Naive thymus-derived CD4-positive, alpha-beta T cell (primary cell): ENCODE measurements around the gene MED15. TPM values are rescaled to one million over a fixed set of nuclear protein-coding genes. Genes with fewer than 3 reads are reported as not detected.

Source experiments
- ATAC-seq: fragments of 150-1000 bp; cut with Tn5 transposase; 2 replicates; pipeline ENCODE4 v1.10.0; 2021; ENCODE audit warnings: mild to moderate bottlenecking, moderate library complexity
- CTCF ChIA-PET: fragments of 350-600 bp; sonication (Branson Sonifier 250); formaldehyde crosslinking; loops from one replicate; lab custom pipeline; 2021; ENCODE audit warnings: antibody characterized with exemption; lab: Charles Lee
- POLR2A ChIA-PET: fragments of 350-600 bp; sonication (Branson Sonifier 250); formaldehyde crosslinking; loops from one replicate; lab custom pipeline; 2021; ENCODE audit warnings: antibody characterized with exemption, inconsistent platforms; lab: Charles Lee
- DNase-seq, 9 donors: peaks; one replicate each; pipeline versions ENCODE4 v3.0.0 to v3.0.0-alpha.2; 2020 to 2022; ENCODE audit warnings: mixed read lengths in 1 of 9
- H3K27ac ChIP-seq: one replicate; pipeline ENCODE4 v1.7.0; 2013; ENCODE audit warnings: mild to moderate bottlenecking, low read depth, low read length, moderate library complexity
- H3K27me3 ChIP-seq, 2 donors: one replicate each; pipeline ENCODE4 v1.7.0; 2013; ENCODE audit warnings: low read length in 2 of 2, mild to moderate bottlenecking in 2 of 2, moderate library complexity in 2 of 2; ENCODE audit not compliant: control insufficient read depth in 2 of 2, insufficient read depth in 2 of 2
- H3K36me3 ChIP-seq, 3 experiments: 1 replicate in 2 of 3; 2 replicates in 1 of 3; pipeline ENCODE4 v1.7.0; 2013; ENCODE audit warnings: low read length in 3 of 3, mild to moderate bottlenecking in 3 of 3, moderate library complexity in 1 of 3; ENCODE audit not compliant: insufficient read depth in 3 of 3, control insufficient read depth in 2 of 3
- H3K4me1 ChIP-seq, 2 donors: one replicate each; pipeline ENCODE4 v1.7.0; 2013; ENCODE audit warnings: low read length in 2 of 2, mild to moderate bottlenecking in 2 of 2, moderate library complexity in 1 of 2; ENCODE audit not compliant: control insufficient read depth in 2 of 2, insufficient read depth in 2 of 2
- H3K4me3 ChIP-seq: 2 replicates; pipeline ENCODE4 v1.7.0; 2013; ENCODE audit warnings: mild to moderate bottlenecking, low read length
- H3K9me3 ChIP-seq, 3 experiments: 1 replicate in 2 of 3; 2 replicates in 1 of 3; pipeline ENCODE4 v1.7.0; 2013; ENCODE audit warnings: low read length in 3 of 3; ENCODE audit not compliant: control insufficient read depth in 2 of 3
- H3K27ac Mint-ChIP-seq, 9 donors: one replicate each; pipeline ENCODE4 v1.8.0; 2020 to 2022; ENCODE audit warnings: mixed read lengths in 9 of 9, mild to moderate bottlenecking in 8 of 9, moderate library complexity in 5 of 9, inconsistent platforms in 2 of 9
- H3K27me3 Mint-ChIP-seq, 5 donors: one replicate each; pipeline ENCODE4 v1.8.0; 2021 to 2022; ENCODE audit warnings: mixed read lengths in 5 of 5, mild to moderate bottlenecking in 1 of 5
- H3K36me3 Mint-ChIP-seq, 5 donors: one replicate each; pipeline ENCODE4 v1.8.0; 2020 to 2022; ENCODE audit warnings: mixed read lengths in 5 of 5, mild to moderate bottlenecking in 3 of 5, inconsistent platforms in 1 of 5
- H3K4me1 Mint-ChIP-seq, 7 donors: one replicate each; pipeline ENCODE4 v1.8.0; 2020 to 2022; ENCODE audit warnings: mixed read lengths in 7 of 7, mild to moderate bottlenecking in 3 of 7, inconsistent platforms in 1 of 7
- H3K4me3 Mint-ChIP-seq, 10 donors: one replicate each; pipeline ENCODE4 v1.8.0; 2020 to 2022; ENCODE audit warnings: mild to moderate bottlenecking in 10 of 10, mixed read lengths in 10 of 10, moderate library complexity in 6 of 10, inconsistent platforms in 2 of 10
- H3K9me3 Mint-ChIP-seq, 11 donors: one replicate each; pipeline ENCODE4 v1.8.0; 2020 to 2022; ENCODE audit warnings: mixed read lengths in 11 of 11, mild to moderate bottlenecking in 4 of 11, inconsistent platforms in 1 of 11, moderate library complexity in 1 of 11
- intact Hi-C, 2 donors: fragments of 100-400 bp; cut with micrococcal nuclease; formaldehyde crosslinking; loops; one replicate each; pipeline ENCODE4 v1.15.1; 2023
- polyA plus RNA-seq, 2 donors: library from polyadenylated mRNA; unstranded; fragments of 300-500 nt; fragmentation: Illumina TruSeq; gene quantifications; one replicate each; pipeline ENCODE4 v1.2.3, GENCODE V29; 2021
- total RNA-seq, 6 experiments: library from RNA in 5 of 6; stranded (reverse) in 5 of 6; gene quantifications; 1 replicate in 5 of 6; 2 replicates in 1 of 6; pipeline ENCODE4 v1.2.3 and lab custom pipeline; 2021 to 2026

The MED15 gene
- total and polyA plus RNA-seq, 7 experiments from 2014 or later, result 24.3 to 235 (median 192) TPM

GRCh38 chr22:20573176-20573832, 65.9 kb downstream of the MED15 start:
- Mint-ChIP-seq H3K27me3 (no peaks in the 10 kb centered on the region), H3K4me3 (no peak overlapping the region), H3K9me3 (peaks cover 0 to 5% (median 0%) of the 10 kb centered on the region in 11 donors), H3K36me3 (peaks cover 0 to 49% (median 25%) of the 10 kb centered on the region in 5 donors), H3K27ac (peak overlapping the region in 3 of 9 donors; percentile 28 to 72 (median 57)), H3K4me1 (peaks cover 40 to 89% (median 68%) of the 10 kb centered on the region in 7 donors)
- Histone ChIP-seq H3K9me3 (no peaks in the 10 kb centered on the region), H3K4me3 (no peak overlapping the region), H3K27me3 (no peaks in the 10 kb centered on the region), H3K4me1 (peaks cover 40 to 51% of the 10 kb centered on the region in 2 donors), H3K36me3 (peaks cover 16 to 75% (median 50%) of the 10 kb centered on the region in 3 experiments), H3K27ac (no peak overlapping the region)
- intact Hi-C loops, result no loop called here
- ATAC-seq (no peak), DNase-seq (no peak)
- ChIA-PET CTCF (interaction anchor here (0.6 to 12.5 kb wide), 4 partner anchors 8 to 19 kb away, joined by 3 to 229 read pairs (median 4); no protein-coding TSS in a partner anchor), POLR2A (interaction anchor here (0.8 to 26.4 kb wide), 3 partner anchors 10 to 40 kb away, joined by 3 to 738 read pairs (median 3); no protein-coding TSS in a partner anchor)

GRCh38 chr22:20573833-20574615, 66.6 kb downstream of the MED15 start:
- Histone ChIP-seq H3K4me1 (peaks cover 33 to 49% of the 10 kb centered on the region in 2 donors), H3K27ac (no peak overlapping the region), H3K36me3 (peaks cover 16 to 77% (median 53%) of the 10 kb centered on the region in 3 experiments), H3K4me3 (no peak overlapping the region), H3K9me3 (no peaks in the 10 kb centered on the region), H3K27me3 (no peaks in the 10 kb centered on the region)
- intact Hi-C loops, result no loop called here
- Mint-ChIP-seq H3K27me3 (no peaks in the 10 kb centered on the region), H3K4me1 (peaks cover 37 to 89% (median 67%) of the 10 kb centered on the region in 7 donors), H3K27ac (peak overlapping the region in 2 of 9 donors; percentile 28 to 57), H3K36me3 (peaks cover 0 to 50% (median 25%) of the 10 kb centered on the region in 5 donors), H3K4me3 (no peak overlapping the region), H3K9me3 (peaks cover 0 to 5% (median 0%) of the 10 kb centered on the region in 11 donors)
- CTCF ChIA-PET, result interaction anchor here (0.7 to 12.5 kb wide), 4 partner anchors 8 to 66 kb away, joined by 3 to 229 read pairs (median 6); partner anchors contain the start of gene MED15
- ATAC-seq, result no peak
- peak in 1 of 9 donors; percentile 8 for DNase-seq
- POLR2A ChIA-PET, result interaction anchor here (0.8 to 26.4 kb wide), 4 partner anchors 9 to 41 kb away, joined by 3 to 738 read pairs (median 3); no protein-coding TSS in a partner anchor

DNA sequence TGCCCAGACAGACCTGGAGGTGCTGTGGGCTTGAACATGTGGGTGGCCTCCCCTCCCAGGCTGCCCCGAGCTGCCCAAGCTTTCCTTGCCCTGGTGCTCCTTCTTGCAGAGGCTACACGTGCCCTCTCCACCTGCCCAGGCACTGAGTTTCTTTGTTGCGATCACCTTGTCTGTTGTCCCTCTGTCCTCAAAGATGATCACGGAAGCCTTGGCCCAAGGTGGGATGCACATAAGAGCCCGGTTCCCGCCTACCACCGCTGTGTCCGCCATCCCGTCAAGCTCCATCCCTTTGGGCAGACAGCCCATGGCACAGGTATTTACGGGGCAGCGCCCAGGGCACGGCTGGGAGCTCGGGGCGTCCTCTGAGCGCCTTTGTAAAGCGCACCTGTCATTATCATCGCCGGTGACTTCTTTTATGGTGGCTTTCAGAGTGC, 67.5 kb downstream of the MED15 start:
- Mint-ChIP-seq H3K36me3 (peaks cover 0 to 51% (median 25%) of the 10 kb centered on the region in 5 donors), H3K9me3 (no peaks in the 10 kb centered on the region), H3K4me1 (peaks cover 31 to 87% (median 64%) of the 10 kb centered on the region in 7 donors), H3K4me3 (no peak overlapping the region), H3K27me3 (no peaks in the 10 kb centered on the region), H3K27ac (peak overlapping the region in 1 of 9 donors; percentile 44)
- intact Hi-C loops, result no loop called here
- Histone ChIP-seq H3K27ac (no peak overlapping the region), H3K27me3 (no peaks in the 10 kb centered on the region), H3K4me1 (peaks cover 24 to 49% of the 10 kb centered on the region in 2 donors), H3K4me3 (no peak overlapping the region), H3K9me3 (no peaks in the 10 kb centered on the region), H3K36me3 (peaks cover 16 to 86% (median 55%) of the 10 kb centered on the region in 3 experiments)
- DNase-seq (no peak), ATAC-seq (no peak)
- POLR2A ChIA-PET, result interaction anchor here (0.9 to 26.4 kb wide), 3 partner anchors 9 to 26 kb away, joined by 3 to 738 read pairs (median 3); no protein-coding TSS in a partner anchor
- CTCF ChIA-PET, result interaction anchor here (0.6 to 2.4 kb wide), 3 partner anchors 9 to 67 kb away, joined by 6 to 7 read pairs (median 6); partner anchors contain the start of gene MED15

DNA sequence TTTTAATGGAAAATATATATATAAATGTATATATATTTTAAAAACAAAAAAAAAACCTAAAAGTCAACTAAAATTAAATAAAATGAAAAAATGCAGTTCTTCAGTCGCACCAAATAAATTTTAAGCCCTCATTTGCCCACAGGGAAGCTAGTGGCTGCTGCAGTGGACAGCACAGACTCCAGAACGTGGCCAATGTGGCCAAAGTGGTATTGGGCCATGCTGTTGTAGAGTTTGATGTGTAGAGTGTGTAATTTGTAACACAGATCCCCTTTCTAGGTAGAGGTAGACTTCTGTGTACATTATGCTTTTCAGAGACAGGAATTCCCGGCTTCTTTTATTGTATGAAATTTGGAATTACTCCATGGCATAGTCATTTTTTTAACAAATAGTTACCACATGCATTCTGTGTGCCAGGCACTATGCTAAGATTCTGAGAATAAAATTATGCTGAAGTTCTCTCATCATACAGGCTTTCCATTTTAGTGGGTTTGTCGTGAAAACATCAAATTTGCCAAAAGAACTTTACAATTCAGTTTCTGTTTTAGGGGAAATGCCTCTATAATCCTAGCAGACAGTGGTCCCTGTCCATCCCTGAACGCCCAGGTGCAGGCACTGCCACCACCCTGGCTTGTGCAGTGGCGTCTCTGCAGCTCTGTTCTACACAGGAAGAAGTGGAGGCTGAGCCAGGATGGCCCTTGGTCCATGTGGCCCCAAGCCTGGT, 68.5 kb downstream of the MED15 start:
- CTCF ChIA-PET, result interaction anchor here (0.7 to 2.4 kb wide), 2 partner anchors 68 to 449 kb away, joined by 3 to 7 read pairs; partner anchors contain the start of gene MED15
- peaks cover 19 to 50% of the 10 kb centered on the region in 2 donors for H3K4me1 ChIP-seq
- H3K36me3 Mint-ChIP-seq, result peaks cover 0 to 57% (median 25%) of the 10 kb centered on the region in 5 donors

DNA sequence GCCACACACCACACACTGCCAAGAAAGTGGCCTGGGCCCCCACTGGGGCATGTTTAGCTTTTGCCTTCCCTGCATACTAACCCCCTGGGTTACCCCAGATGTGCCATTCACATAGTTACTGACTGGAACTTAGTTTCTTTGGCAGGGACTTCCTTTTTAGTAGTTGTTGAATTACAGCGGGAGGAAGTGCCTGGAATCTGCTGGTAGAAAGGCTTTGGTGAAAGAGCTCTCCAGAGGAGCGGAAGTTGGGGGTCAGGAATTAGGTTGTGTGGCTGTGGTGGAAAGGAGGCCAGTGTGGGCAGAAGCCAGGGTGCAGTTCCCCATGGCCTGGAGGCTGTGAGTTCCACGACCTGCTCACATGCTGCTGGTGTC, 69.0 kb downstream of the MED15 start:
- no peaks in the 10 kb centered on the region for H3K9me3 ChIP-seq
- ChIA-PET CTCF (no interaction called here), POLR2A (no interaction called here)
- Mint-ChIP-seq H3K4me1 (peaks cover 27 to 85% (median 66%) of the 10 kb centered on the region in 7 donors), H3K4me3 (peak overlapping the region in 3 of 10 donors; percentile 36 to 62 (median 60)), H3K27me3 (no peaks in the 10 kb centered on the region), H3K27ac (peak overlapping the region in 4 of 9 donors; percentile 67 to 77 (median 72)), H3K36me3 (peaks cover 0 to 51% (median 25%) of the 10 kb centered on the region in 5 donors), H3K9me3 (no peaks in the 10 kb centered on the region)
- no peak overlapping the region for H3K4me3 ChIP-seq
- ATAC-seq (peak; percentile 21), DNase-seq (peak in 1 of 9 donors; percentile 6)
- peaks cover 13 to 50% of the 10 kb centered on the region in 2 donors for H3K4me1 ChIP-seq
- peaks cover 16 to 94% (median 55%) of the 10 kb centered on the region in 3 experiments for H3K36me3 ChIP-seq
- H3K27ac ChIP-seq, result no peak overlapping the region
- H3K27me3 ChIP-seq, result no peaks in the 10 kb centered on the region
- intact Hi-C loops, result no loop called here

More for the DNA sequence above, 68.5 kb downstream of the MED15 start:
- no peaks in the 10 kb centered on the region for H3K9me3 Mint-ChIP-seq
- H3K27ac Mint-ChIP-seq, result peak overlapping the region in 3 of 9 donors; percentile 32 to 77 (median 74)
- peaks cover 30 to 87% (median 68%) of the 10 kb centered on the region in 7 donors for H3K4me1 Mint-ChIP-seq
- H3K27me3 Mint-ChIP-seq, result no peaks in the 10 kb centered on the region
- peak overlapping the region in 1 of 10 donors; percentile 62 for H3K4me3 Mint-ChIP-seq
- no peak overlapping the region for H3K4me3 ChIP-seq
- no peak overlapping the region for H3K27ac ChIP-seq
- no peak for ATAC-seq
- intact Hi-C loops, result no loop called here
- POLR2A ChIA-PET, result interaction anchor here (0.7 to 26.4 kb wide), 4 partner anchors 8 to 58 kb away, joined by 3 to 738 read pairs (median 3); no protein-coding TSS in a partner anchor
- DNase-seq, result peak in 1 of 9 donors; percentile 3
- H3K9me3 ChIP-seq, result no peaks in the 10 kb centered on the region
- H3K36me3 ChIP-seq, result peaks cover 16 to 94% (median 55%) of the 10 kb centered on the region in 3 experiments
- no peaks in the 10 kb centered on the region for H3K27me3 ChIP-seq
